Activated naive CD4-positive, alpha-beta T cell treated with Interleukin-2 at 50 U/mL for 16 hours (primary cell): ENCODE data around the gene CASQ2.

ENCODE experiments used
- DNase-seq: peaks from one replicate; pipeline ENCODE4 v3.0.0-alpha.2; 2020

CASQ2 gene

GRCh38 chr1:115768549-115768948 is at the start of gene CASQ2:
CASQ2 (minus strand) TSS chr1:115768714; CDS start chr1:115768541, 173 bp downstream.
- no peak for DNase-seq

GRCh38 chr1:115815694-115816093 is 47.2 kb upstream of the CASQ2 start:
- no peak for DNase-seq

GRCh38 chr1:115814685-115815398 is 46.3 kb upstream of the CASQ2 start:
- no peak for DNase-seq

GRCh38 chr1:115813727-115814126 is 45.2 kb upstream of the CASQ2 start:
- no peak for DNase-seq

GRCh38 chr1:115811140-115811828 is 42.8 kb upstream of the CASQ2 start:
- no peak for DNase-seq

GRCh38 chr1:115810609-115811008 is 42.1 kb upstream of the CASQ2 start:
- DNase-seq = no peak

GRCh38 chr1:115809847-115810246 is 41.3 kb upstream of the CASQ2 start:
- DNase-seq = no peak

- no peak for DNase-seq
Measured at GRCh38 chr1:115809076-115809475, 40.6 kb upstream of the CASQ2 start.

- DNase-seq = no peak
Measured at GRCh38 chr1:115807723-115808122, 39.2 kb upstream of the CASQ2 start.

GRCh38 chr1:115805597-115805996 is 37.1 kb upstream of the CASQ2 start:
- no peak for DNase-seq

- no peak for DNase-seq
Measured at GRCh38 chr1:115802416-115802815, 33.9 kb upstream of the CASQ2 start.

GRCh38 chr1:115797486-115797885 is 29.0 kb upstream of the CASQ2 start:
- no peak for DNase-seq

- DNase-seq = no peak
Measured at GRCh38 chr1:115796897-115797296, 28.4 kb upstream of the CASQ2 start.

- DNase-seq = no peak
Measured at GRCh38 chr1:115796036-115796435, 27.5 kb upstream of the CASQ2 start.

GRCh38 chr1:115794976-115795639 is 26.6 kb upstream of the CASQ2 start:
- no peak for DNase-seq

- DNase-seq = no peak
Measured at GRCh38 chr1:115793162-115793561, 24.6 kb upstream of the CASQ2 start.

GRCh38 chr1:115791816-115792215 is 23.3 kb upstream of the CASQ2 start:
- DNase-seq = no peak

GRCh38 chr1:115790846-115791245 is 22.3 kb upstream of the CASQ2 start:
- no peak for DNase-seq

GRCh38 chr1:115790356-115790755 is 21.8 kb upstream of the CASQ2 start:
- DNase-seq = no peak

- no peak for DNase-seq
Measured at GRCh38 chr1:115783311-115783710, 14.8 kb upstream of the CASQ2 start.

- DNase-seq = no peak
Measured at GRCh38 chr1:115782571-115783281, 14.2 kb upstream of the CASQ2 start.

- DNase-seq = no peak
Measured at GRCh38 chr1:115781851-115782250, 13.3 kb upstream of the CASQ2 start.

- no peak for DNase-seq
Measured at GRCh38 chr1:115781343-115781742, 12.8 kb upstream of the CASQ2 start.
